Heart left ventricle (tissue), 13 donors: ENCODE measurements around the gene PARVG.

Experiments
- CTCF ChIP-seq, 12 donors: fragments of 200-600 bp; sonication (generic) in 4 of 12; IDR thresholded peaks; one replicate each; pipeline versions ENCODE4 v1.5.0 to v1.8.0; 2018 to 2022; ENCODE audit warnings: antibody characterized with exemption in 12 of 12, mild to moderate bottlenecking in 5 of 12
- POLR2A ChIP-seq, 2 donors: fragments of 450-650 bp; IDR thresholded peaks; one replicate each; pipeline ENCODE4 v1.6.1; 2017; ENCODE audit warnings: antibody characterized with exemption in 2 of 2, mild to moderate bottlenecking in 2 of 2, moderate library complexity in 2 of 2
- donor health status: ischemic (EF 13 %, LVEDD 7.1; RV severe dilation, severe dysfunction).
- donor health status: DM: no; HTN: yes; CAD: no.
- donor health status: DM: no; HTN: no; CAD: no.
- donor health status: ischemic (EF 25% LVEDD 6.9; RV normal size, moderate dysfunction).
- donor health status: ischemic (EF 25% LVEDD 5.7; RV mildly dilated, moderate dysfunction).
- donor health status: ischemic (EF 35%, LVEDD 5.7; RV mildly dilated, moderate dysfunction).
- donor health status: nonischemic (EF 11% LVEDD 7.7; RV severe dilation, severe dysfunction).
- donor health status: DM: yes; HTN: yes; CAD: no.
- donor health status: PGD.
- donor health status: ischemic (EF 29% LVEDD 5.4; RV normal size, mild dysfunction).
- donor health status: nonischemic (EF 23%, LVEDD 6.1; RV moderate dilation, normal function).

- TF ChIP-seq CTCF (IDR thresholded peaks at IDR 0.05) (no peak), POLR2A (IDR thresholded peaks at IDR 0.05) (no peak)
Measured at GRCh38 chr22:44181912-44182587, 1.3 kb downstream of the PARVG start.
